ENCODE data around the gene PDAP1. TPM values are rescaled to one million over a fixed set of nuclear protein-coding genes. Genes with fewer than 3 reads are reported as not detected.

The PDAP1 gene
- total RNA-seq, 1 experiment from 2014 or later = 200 TPM

DNA sequence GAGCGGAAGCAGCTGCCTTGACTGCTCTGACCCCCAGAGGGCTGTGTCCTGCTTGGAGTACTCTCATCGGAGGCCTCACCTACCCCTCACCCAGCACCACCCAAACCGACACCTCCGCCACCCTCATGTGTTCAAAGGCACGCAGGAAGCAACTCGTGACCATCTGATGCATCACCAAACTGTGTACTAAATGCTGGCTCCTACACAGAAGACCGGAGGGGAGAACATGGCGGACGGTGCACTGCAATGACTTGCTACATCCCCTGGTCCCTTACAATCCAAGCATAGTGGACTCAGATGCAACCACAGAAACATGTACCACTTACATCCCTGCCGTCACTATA lies 3.4 kb downstream of the PDAP1 start:
- Histone ChIP-seq H2AFZ (ENCODE audit: low read depth, low read length, poor library complexity, severe bottlenecking) (no peak overlapping the region), H3K36me3 (ENCODE audit: control insufficient read depth in 1 of 2, insufficient read depth in 2 of 2, low read length in 2 of 2) (peaks cover 19 to 44% of the 10 kb centered on the region in 2 experiments; a peak in 3 of 4 replicates), H3K27ac (ENCODE audit: low read depth, low read length) (no peak overlapping the region), H3K27me3 (ENCODE audit: insufficient read depth, low read length) (no peaks in the 10 kb centered on the region), H3K4me3 (replicated peaks in 1 of 2; ENCODE audit: low read depth in 1 of 2, low read length in 2 of 2) (no peak overlapping the region), H3K4me2 (ENCODE audit: low read length) (no peak overlapping the region), H3K9me3 (ENCODE audit: control insufficient read depth in 1 of 2, insufficient read depth in 1 of 2, low read depth in 1 of 2, low read length in 2 of 2) (no peaks in the 10 kb centered on the region), H4K20me1 (ENCODE audit: insufficient read depth) (no peaks in the 10 kb centered on the region; the same call in 1 of the 2 replicates), H3K4me1 (ENCODE audit: control insufficient read depth in 1 of 2, insufficient read depth in 2 of 2, low read length in 2 of 2) (peaks cover 11 to 16% of the 10 kb centered on the region in 2 experiments; a peak in 3 of 4 replicates), H3K9me2 (ENCODE audit: insufficient read depth) (no peaks in the 10 kb centered on the region), H3K79me2 (ENCODE audit: insufficient read depth, low read length) (peaks cover 86% of the 10 kb centered on the region), H3K9ac (ENCODE audit: low read length) (no peak overlapping the region)
- ATAC-seq (no peak), DNase-seq (ENCODE audit: low read depth, low spot score) (no peak)
- ChIA-PET RAD21 (ENCODE audit: low non-redundant PET in 1 of 2, low total read pairs in 2 of 2, uncharacterized antibody in 2 of 2, unreplicated experiment in 2 of 2) (no interaction called here), POLR2A (no interaction called here), CTCF (no interaction called here)
- BruUV-seq (replicated peaks) = no TSS peak
- TF ChIP-seq SRF (IDR thresholded peaks at IDR 0.05; ENCODE audit: low read depth) (no peak), SP1 (IDR thresholded peaks at IDR 0.05; ENCODE audit: low read depth) (no peak), JUND (IDR thresholded peaks at IDR 0.05) (no peak), YY1 (IDR thresholded peaks at IDR 0.05; ENCODE audit: extremely low read depth, insufficient replicate concordance, low read depth, low read length) (no peak), ELF1 (IDR thresholded peaks at IDR 0.05; ENCODE audit: borderline replicate concordance, low read depth) (no peak)
- TF ChIP-seq, protein P1, sequence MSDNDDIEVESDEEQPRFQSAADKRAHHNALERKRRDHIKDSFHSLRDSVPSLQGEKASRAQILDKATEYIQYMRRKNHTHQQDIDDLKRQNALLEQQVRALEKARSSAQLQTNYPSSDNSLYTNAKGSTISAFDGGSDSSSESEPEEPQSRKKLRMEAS (IDR thresholded peaks at IDR 0.05) = no peak
- intact Hi-C loops (cut with micrococcal nuclease) = no loop called here

DNA sequence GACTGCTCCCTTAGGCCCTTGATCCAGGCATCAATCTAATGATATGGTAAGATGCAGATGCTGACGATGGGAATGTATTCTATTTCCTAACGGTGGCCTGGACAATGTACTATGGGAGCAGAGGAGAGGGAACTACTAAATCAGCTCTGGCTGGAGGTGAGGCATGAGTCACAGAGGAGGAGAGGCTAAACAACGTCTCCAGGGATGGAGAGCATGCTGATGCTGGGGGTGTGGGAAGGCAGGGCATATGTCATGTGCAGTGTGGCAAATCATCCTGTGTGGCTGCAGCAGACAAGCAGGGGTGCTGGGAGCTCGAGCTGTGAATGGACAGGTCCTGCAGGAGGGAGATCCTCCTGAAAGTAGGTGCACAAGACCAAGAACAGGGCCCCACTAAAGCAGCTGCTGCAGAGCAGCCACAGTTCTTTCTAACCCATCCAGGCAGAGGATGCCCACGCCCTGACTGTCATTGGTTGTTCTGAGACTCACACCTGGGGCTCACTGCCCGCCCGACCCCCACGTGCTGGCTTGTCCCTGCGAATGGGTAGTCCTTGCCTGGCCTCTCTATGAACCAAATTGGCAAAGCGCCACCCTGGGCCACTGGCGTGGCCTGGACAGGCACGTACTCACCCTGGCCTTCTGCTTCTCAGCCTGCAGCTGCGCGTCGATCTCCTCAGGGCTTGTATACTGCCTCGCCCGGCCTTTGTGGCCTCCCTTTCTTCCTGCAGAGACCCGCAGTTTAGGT lies 4.0 kb downstream of the PDAP1 start:
- ChIA-PET RAD21 (ENCODE audit: low non-redundant PET in 1 of 2, low total read pairs in 2 of 2, uncharacterized antibody in 2 of 2, unreplicated experiment in 2 of 2) (no interaction called here), POLR2A (no interaction called here), CTCF (no interaction called here)
- H3K9me3 ChIP-seq (ENCODE audit: control insufficient read depth in 1 of 2, insufficient read depth in 1 of 2, low read depth in 1 of 2, low read length in 2 of 2) = no peaks in the 10 kb centered on the region
- no peak overlapping the region for H3K4me3 ChIP-seq (replicated peaks in 1 of 2; ENCODE audit: low read depth in 1 of 2, low read length in 2 of 2)
- no peak for TF ChIP-seq YY1 (IDR thresholded peaks at IDR 0.05; ENCODE audit: extremely low read depth, insufficient replicate concordance, low read depth, low read length)
- TF ChIP-seq EZH2phosphoT487 (IDR thresholded peaks at IDR 0.05; ENCODE audit: borderline replicate concordance) = no peak
- no peak; the same call in 1 of the 2 replicates for TF ChIP-seq POLR2AphosphoS5 (IDR thresholded peaks at IDR 0.05; ENCODE audit: low read depth, low read length)
- no peaks in the 10 kb centered on the region for H3K9me2 ChIP-seq (ENCODE audit: insufficient read depth)
- ATAC-seq (no peak), DNase-seq (ENCODE audit: low read depth, low spot score) (no peak)
- no peaks in the 10 kb centered on the region for H3K27me3 ChIP-seq (ENCODE audit: insufficient read depth, low read length)
- no TSS peak for BruUV-seq (replicated peaks)
- no peak overlapping the region for H3K9ac ChIP-seq (ENCODE audit: low read length)
- no peaks in the 10 kb centered on the region; the same call in 1 of the 2 replicates for H4K20me1 ChIP-seq (ENCODE audit: insufficient read depth)
- intact Hi-C loops (cut with micrococcal nuclease) = no loop called here
- H3K4me2 ChIP-seq (ENCODE audit: low read length) = no peak overlapping the region
- peaks cover 9 to 13% of the 10 kb centered on the region in 2 experiments; a peak in 3 of 4 replicates for H3K4me1 ChIP-seq (ENCODE audit: control insufficient read depth in 1 of 2, insufficient read depth in 2 of 2, low read length in 2 of 2)
- H3K36me3 ChIP-seq (ENCODE audit: control insufficient read depth in 1 of 2, insufficient read depth in 2 of 2, low read length in 2 of 2) = peaks cover 24 to 48% of the 10 kb centered on the region in 2 experiments
- H3K79me2 ChIP-seq (ENCODE audit: insufficient read depth, low read length) = peaks cover 80% of the 10 kb centered on the region
- H2AFZ ChIP-seq (ENCODE audit: low read depth, low read length, poor library complexity, severe bottlenecking) = no peak overlapping the region
- no peak overlapping the region for H3K27ac ChIP-seq (ENCODE audit: low read depth, low read length)
